HG02852 (cell line): ENCODE data around the gene PTPN14.

Source experiments
- ATAC-seq: cut with Tn5 transposase; IDR thresholded peaks from one replicate; pipeline ENCODE4 v1.9.1; 2021; ENCODE audit warnings: mild to moderate bottlenecking, moderate library complexity; ENCODE audit not compliant: unreplicated experiment

Gene PTPN14

DNA sequence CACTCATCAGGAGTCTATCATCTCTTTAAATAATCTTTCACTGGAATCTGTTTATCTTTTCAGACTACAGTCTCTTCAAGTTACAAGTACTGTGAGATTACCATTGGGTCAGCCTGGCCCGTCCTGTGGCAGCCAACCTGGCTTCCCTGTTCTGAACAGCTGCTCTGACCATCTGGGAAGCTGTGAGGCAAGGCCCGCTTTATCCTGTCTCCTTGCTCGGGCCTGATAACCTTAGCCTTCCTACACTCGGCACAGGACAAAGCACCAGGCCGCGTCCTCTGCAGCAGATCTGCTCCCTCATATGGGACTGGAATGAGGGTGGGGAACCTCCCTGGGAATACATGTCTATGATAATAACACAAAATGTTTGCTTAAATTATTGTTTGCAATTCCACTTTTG lies 113.3 kb downstream of the PTPN14 start:
- no peak for ATAC-seq

DNA sequence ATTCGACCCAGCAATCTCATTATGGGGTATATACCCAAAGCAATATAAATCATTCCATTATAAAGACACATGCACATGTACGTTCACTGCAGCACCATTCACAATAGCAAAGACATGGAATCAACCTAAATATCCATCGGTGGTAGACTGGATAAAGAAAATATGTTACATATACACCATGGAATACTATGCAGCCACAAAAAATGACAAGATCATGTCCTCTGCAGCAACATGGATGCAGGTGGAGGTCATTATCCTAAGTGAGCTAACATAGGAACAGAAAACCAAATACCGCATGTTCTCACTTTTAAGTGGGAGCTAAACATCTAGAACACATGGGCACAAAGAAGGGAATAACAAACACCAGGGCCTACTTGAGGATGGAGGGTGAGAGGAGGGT lies 115.5 kb downstream of the PTPN14 start:
- ATAC-seq: no peak

DNA sequence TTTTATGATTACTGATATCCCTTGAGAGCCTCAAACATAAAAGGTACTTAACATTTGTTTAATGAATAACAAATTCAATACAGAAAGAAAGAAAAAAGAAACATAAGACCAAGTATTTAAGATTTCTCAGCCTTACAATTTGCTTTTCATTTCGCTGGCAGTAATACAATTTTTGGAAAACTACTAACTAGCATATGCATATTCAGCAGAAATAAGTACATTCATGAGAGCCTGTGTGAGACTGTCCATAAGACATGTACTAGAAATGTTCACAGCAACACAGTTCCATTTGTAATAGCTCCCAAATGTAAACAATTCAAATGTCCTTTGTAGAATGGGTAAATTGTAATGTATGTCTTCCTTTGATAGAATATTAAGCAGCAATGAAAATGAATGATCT lies 119.2 kb downstream of the PTPN14 start:
- ATAC-seq: no peak

GRCh38 chr1:214429951-214430770 lies 121.2 kb downstream of the PTPN14 start:
- ATAC-seq: no peak

GRCh38 chr1:214427871-214428277 lies 123.5 kb downstream of the PTPN14 start:
- ATAC-seq: peak; percentile 98

DNA sequence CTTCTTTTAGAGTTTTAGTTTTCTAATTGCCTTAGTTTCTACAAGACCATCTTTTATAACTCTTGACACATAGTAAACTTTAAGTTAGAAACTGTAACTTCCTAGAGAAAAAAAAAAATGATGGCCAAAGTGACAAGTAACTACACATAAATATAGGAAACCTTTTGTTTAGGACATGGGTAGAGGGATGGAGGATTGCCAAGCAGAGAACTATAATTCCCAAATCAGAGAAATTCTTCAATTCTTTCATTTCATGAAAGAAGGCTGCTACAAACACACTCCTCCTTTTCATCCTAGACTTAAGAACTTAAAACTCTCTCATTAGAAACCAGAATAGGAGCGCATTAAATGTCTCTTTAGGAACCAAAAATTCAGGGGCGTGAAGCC lies 125.0 kb downstream of the PTPN14 start:
- ATAC-seq: no peak

DNA sequence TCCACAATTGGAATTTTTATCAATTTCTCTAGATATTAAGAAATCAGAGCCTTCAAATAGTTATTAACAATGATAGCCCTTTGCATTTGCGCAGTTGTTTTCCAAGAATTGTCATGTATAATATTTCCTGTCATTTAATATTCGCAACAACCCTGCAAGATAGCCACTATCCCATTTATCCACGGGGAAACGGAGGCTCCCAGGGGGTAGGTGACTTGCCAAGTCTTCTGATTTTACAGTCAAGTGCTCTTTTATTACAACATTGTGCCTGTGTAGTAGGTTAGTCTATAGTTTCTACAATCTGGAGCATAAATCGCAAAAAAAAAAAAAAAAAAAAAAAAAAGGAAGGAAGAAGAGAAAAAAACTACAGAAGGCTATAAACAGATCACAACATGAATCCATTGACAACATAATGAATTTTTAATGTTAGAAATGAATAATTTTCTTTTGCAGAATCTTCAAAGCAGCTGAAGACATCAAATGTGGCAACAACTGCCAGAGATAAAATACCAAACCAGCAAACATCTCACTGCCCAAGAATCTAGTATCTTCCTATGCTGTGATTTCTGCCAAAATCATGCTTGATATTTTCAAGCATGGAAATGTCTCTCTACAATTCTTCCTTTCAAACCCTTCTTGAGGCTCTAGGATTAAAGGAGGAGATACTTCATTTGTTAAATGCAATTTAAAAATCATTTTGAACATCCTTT lies 125.5 kb downstream of the PTPN14 start:
- ATAC-seq: no peak

- ATAC-seq: no peak
Observed at GRCh38 chr1:214425101-214425500, 126.3 kb downstream of the PTPN14 start.

DNA sequence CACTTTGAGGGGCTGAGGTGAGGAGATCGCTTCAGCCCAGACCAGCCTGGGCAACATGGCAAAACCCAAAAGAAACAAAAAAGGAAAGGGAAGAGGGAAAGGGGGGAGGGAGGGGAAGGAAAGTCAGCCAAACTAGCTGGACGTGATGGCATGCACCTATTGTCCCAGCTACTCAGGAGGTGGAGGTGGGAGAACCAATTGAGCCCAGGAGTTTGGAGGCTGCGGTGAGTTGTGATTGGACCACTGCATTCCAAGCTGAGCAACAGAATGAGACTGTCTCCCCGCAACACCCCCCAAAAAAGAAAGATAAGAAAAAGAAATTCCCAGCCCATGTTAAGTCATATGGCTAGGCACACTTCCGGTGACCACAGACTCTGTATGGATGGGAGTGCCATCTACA lies 128.4 kb downstream of the PTPN14 start:
- ATAC-seq: no peak

- ATAC-seq: no peak
Observed at GRCh38 chr1:214422137-214422671, 129.2 kb downstream of the PTPN14 start.

DNA sequence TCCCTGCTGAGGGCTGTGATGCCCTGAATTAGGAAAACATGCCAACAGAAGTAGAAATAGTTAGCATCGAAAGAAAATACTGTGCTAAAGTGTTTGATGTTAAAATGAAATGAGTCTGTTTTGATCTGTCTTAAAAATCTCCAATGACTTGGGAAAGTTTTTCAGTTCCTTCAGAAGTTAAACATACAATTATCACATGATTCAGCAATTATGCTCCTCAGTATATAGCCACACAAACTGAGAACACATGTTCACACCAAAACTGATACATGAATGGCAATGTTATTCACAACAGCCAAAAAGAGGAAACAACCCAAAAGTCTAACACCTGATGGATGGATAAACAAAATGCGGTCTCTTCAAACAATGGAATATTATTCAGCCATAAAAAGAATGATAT lies 130.6 kb downstream of the PTPN14 start:
- ATAC-seq: no peak

- ATAC-seq: no peak
Observed at GRCh38 chr1:214420341-214420740, 131.1 kb downstream of the PTPN14 start.

DNA sequence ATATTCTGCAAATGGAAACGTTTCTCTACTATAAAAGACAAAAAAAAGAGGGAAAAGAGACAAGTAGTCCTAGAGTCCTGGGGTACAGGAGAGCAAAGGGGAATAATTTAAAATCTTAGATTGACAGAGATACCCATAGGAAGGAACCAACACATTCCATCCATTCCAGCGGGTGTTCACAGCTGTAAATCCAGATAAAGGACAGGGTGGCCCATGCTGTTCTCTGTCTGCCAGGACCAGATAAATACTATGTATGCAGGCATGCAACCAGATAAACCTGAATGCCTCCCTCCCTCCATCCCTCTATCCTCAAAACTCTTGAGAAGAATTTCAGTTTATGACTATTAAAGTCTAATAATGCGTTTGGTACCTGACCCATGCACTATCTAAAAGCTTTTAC lies 131.8 kb downstream of the PTPN14 start:
- no peak for ATAC-seq

GRCh38 chr1:214418391-214418790 lies 133.0 kb downstream of the PTPN14 start:
- no peak for ATAC-seq

DNA sequence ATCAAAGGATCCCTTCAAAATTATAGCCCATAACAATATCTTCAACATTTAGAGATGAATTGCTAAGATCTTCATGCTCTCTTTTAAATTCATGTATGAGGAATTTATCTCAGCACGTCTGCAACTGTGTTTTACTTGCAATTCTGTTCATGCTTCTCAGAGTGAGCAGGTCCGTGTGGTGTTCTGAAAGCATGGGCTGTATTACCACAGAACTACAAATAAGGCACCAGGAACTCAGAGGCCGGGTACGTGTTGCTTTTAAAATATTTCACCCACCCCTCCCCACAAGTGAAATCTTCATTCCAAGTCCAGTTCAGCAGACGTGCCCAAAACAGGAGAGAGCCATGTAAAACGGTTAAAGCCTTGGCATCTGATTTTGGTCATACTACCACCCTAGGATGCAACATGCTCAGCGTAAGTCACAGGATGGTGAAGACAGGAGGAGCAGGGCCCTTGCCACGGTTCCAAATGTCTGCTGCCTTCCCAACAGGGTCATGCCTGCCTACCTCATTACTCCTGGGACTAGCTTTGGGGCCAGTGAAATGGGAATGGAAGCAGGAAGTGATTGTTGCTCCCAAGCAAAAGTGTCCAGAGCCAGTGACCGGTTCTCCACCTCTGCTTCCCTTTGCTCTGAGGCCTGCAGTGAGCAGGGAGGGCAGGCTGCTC lies 133.7 kb downstream of the PTPN14 start:
- no peak for ATAC-seq

GRCh38 chr1:214416858-214417257 lies 134.5 kb downstream of the PTPN14 start:
- ATAC-seq: no peak

GRCh38 chr1:214416417-214416816 lies 135.0 kb downstream of the PTPN14 start:
- ATAC-seq: no peak

- ATAC-seq: no peak
Observed at GRCh38 chr1:214415131-214415530, 136.3 kb downstream of the PTPN14 start.

GRCh38 chr1:214414691-214415090 lies 136.7 kb downstream of the PTPN14 start:
- ATAC-seq: no peak

DNA sequence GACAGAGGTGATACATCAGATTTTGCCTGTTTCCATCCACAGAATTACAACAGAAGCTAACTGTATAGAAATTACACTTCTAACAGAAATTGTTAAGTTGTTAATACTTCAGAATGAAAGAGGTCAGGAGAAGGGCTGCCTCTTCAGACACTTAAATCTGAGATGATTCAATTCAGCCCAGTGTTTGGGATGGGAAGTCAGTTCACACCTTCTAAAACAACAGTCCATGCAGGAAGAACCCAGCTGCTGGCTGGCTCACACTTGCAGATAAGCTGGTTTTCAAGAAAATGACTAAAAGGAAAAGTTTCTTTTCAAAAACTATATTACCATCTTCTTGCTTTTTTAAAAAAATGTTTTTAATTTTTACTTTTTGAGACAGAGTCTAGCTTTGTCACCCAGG lies 138.1 kb downstream of the PTPN14 start:
- ATAC-seq: no peak

DNA sequence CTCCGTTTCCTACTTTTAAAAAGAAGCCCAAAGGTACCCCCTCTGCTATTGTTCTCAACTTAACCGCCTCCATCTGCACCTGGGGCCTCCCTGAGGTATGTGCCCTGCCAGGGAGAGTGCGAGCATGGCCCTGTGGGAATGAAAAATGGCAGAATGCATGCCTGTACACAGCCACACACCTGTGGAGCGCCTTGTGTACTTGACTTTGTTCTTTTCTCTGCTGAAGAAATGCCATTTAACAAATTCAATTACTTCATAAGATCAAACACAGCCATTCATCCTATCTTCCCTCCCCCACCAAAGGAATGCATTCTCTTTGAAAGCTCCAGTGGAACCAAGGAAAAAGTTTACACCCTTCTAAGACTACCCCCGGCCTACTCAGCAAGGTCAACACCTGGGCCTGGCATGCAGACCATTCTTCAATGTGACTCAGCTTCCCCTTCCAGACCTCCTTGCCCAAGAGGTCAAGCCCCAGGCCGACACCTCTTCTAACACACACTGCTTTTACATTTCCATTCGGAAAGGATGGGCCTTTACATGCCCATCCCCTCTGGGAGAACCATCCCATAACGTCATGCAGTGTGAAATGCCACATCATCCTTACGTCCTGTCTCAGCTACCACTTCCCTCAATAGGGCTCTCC lies 146.7 kb downstream of the PTPN14 start:
- no peak for ATAC-seq
